GM23338 (cell line): ENCODE results near the gene SNAP25. TPM values are rescaled to one million over a fixed set of nuclear protein-coding genes. Genes with fewer than 3 reads are reported as not detected.
A peak's percentile ranks its signal among the peaks of the same experiment; 100 is the strongest.

ENCODE experiments used
- ATAC-seq: fragments of 200-7000 bp; cut with Tn5 transposase; 3 replicates; pipeline ENCODE4 v1.9.1; 2020
- DNase-seq: peaks from one replicate; pipeline ENCODE4 v3.0.0-alpha.2; 2015; ENCODE audit warnings: low spot score
- H2AFZ ChIP-seq: fragments of 200-600 bp; sonication (generic); 2 replicates; pipeline ENCODE4 v1.8.0; 2016; ENCODE audit warnings: antibody characterized with exemption, mild to moderate bottlenecking, moderate library complexity
- H3F3A ChIP-seq: fragments of 200-600 bp; sonication (generic); replicated peaks from 2 replicates; pipeline ENCODE4 v1.8.0; 2017; ENCODE audit warnings: antibody characterized with exemption, mixed run types, low read depth
- H3K27ac ChIP-seq: fragments of 200-600 bp; sonication (generic); 2 replicates; pipeline ENCODE4 v1.6.1; 2016; ENCODE audit warnings: low read depth
- H3K27me3 ChIP-seq: fragments of 200-600 bp; sonication (generic); 2 replicates; pipeline ENCODE4 v1.8.0; 2016; ENCODE audit warnings: mild to moderate bottlenecking, mixed run types, moderate library complexity; ENCODE audit not compliant: insufficient read depth
- H3K36me3 ChIP-seq: fragments of 200-600 bp; sonication (generic); 2 replicates; pipeline ENCODE4 v1.8.0; 2016; ENCODE audit warnings: mild to moderate bottlenecking; ENCODE audit not compliant: insufficient read depth
- H3K4me1 ChIP-seq: fragments of 200-600 bp; sonication (generic); 2 replicates; pipeline ENCODE4 v1.8.0; 2016; ENCODE audit warnings: mild to moderate bottlenecking, moderate library complexity; ENCODE audit not compliant: insufficient read depth
- H3K4me2 ChIP-seq: fragments of 200-600 bp; sonication (generic); 2 replicates; pipeline ENCODE4 v1.7.1; 2017; ENCODE audit warnings: mixed run types
- H3K4me3 ChIP-seq: fragments of 200-600 bp; sonication (generic); 2 replicates; pipeline ENCODE4 v1.6.1; 2016; ENCODE audit warnings: mixed run types
- H3K79me2 ChIP-seq: fragments of 200-600 bp; sonication (generic); replicated peaks from 2 replicates; pipeline ENCODE4 v1.8.0; 2017; ENCODE audit warnings: mild to moderate bottlenecking; ENCODE audit not compliant: insufficient read depth
- H3K9me2 ChIP-seq: fragments of 200-600 bp; sonication (generic); 2 replicates; pipeline ENCODE4 v1.8.0; 2017; ENCODE audit not compliant: insufficient read depth
- H4K20me1 ChIP-seq: fragments of 200-600 bp; sonication (generic); replicated peaks from 2 replicates; pipeline ENCODE4 v1.8.0; 2017; ENCODE audit warnings: mild to moderate bottlenecking; ENCODE audit not compliant: insufficient read depth
- H3K27ac Mint-ChIP-seq: 2 replicates; pipeline ENCODE4 v1.8.0; 2020; ENCODE audit warnings: inconsistent platforms, mild to moderate bottlenecking, moderate library complexity, mixed read lengths
- H3K27me3 Mint-ChIP-seq: 3 replicates; pipeline ENCODE4 v1.8.0; 2022; ENCODE audit warnings: low read depth, mild to moderate bottlenecking, moderate library complexity, mixed read lengths, inconsistent platforms; ENCODE audit not compliant: insufficient read depth, poor library complexity
- H3K36me3 Mint-ChIP-seq: 3 replicates; pipeline ENCODE4 v1.8.0; 2021; ENCODE audit warnings: low read depth, mild to moderate bottlenecking, inconsistent platforms, moderate library complexity, mixed read lengths
- H3K4me1 Mint-ChIP-seq: 3 replicates; pipeline ENCODE4 v1.8.0; 2020; ENCODE audit warnings: mild to moderate bottlenecking, inconsistent platforms, mixed read lengths
- H3K4me3 Mint-ChIP-seq: 3 replicates; pipeline ENCODE4 v1.8.0; 2021; ENCODE audit warnings: moderate library complexity, mild to moderate bottlenecking, inconsistent platforms, mixed read lengths
- H3K9me3 Mint-ChIP-seq: 3 replicates; pipeline ENCODE4 v1.8.0; 2020; ENCODE audit warnings: moderate library complexity, mild to moderate bottlenecking, inconsistent platforms, mixed read lengths
- CTCF ChIP-seq, 2 experiments: fragments of 200-600 bp in 1 of 2; sonication (generic) in 1 of 2; conservative IDR thresholded peaks; 2 replicates each; pipeline versions ENCODE4 v1.5.1 to v1.6.1; 2016 to 2017; ENCODE audit warnings: antibody characterized with exemption in 2 of 2, low read depth in 2 of 2, mild to moderate bottlenecking in 2 of 2, moderate library complexity in 1 of 2
- ETS1 ChIP-seq: IDR thresholded peaks from 2 replicates; pipeline ENCODE4 v1.6.1; 2016; ENCODE audit warnings: antibody characterized with exemption
- POLR2AphosphoS5 ChIP-seq: IDR thresholded peaks from 2 replicates; pipeline ENCODE4 v1.6.1; 2016; ENCODE audit warnings: antibody characterized with exemption, low read depth
- polyA plus RNA-seq: library from polyadenylated mRNA; unstranded; fragments of >200 nt; fragmentation: Nextera tagmentation; extraction: Ambion mirVana; gene quantifications from 2 replicates; pipeline ENCODE4 v1.2.1, GENCODE V29; 2016
- total RNA-seq: library from RNA; depleted of rRNA; stranded (reverse); fragments of >200 nt; shearing (Covaris generic); gene quantifications from 2 replicates; pipeline ENCODE4 v1.2.3, GENCODE V29; 2014
- TF ChIP-seq, protein P1 (sequence below): fragments of 250-450 bp; sonication (Bioruptor Pico); IDR thresholded peaks from 2 replicates; pipeline ENCODE4 v1.5.0; 2020; ENCODE audit warnings: mild to moderate bottlenecking, moderate library complexity

Gene SNAP25
- total and polyA plus RNA-seq, 2 experiments from 2014 or later, result 0.82 to 1.3 TPM

- Mint-ChIP-seq H3K9me3 (no peaks in the 10 kb centered on the region), H3K27ac (no peak overlapping the region), H3K4me3 (no peak overlapping the region), H3K36me3 (no peaks in the 10 kb centered on the region), H3K27me3 (peaks cover 1% of the 10 kb centered on the region), H3K4me1 (no peaks in the 10 kb centered on the region)
- TF ChIP-seq CTCF (conservative IDR thresholded peaks at IDR 0.05; ENCODE audit: low read depth in 2 of 2), result peak; percentile 74 to 81
- TF ChIP-seq, protein P1, sequence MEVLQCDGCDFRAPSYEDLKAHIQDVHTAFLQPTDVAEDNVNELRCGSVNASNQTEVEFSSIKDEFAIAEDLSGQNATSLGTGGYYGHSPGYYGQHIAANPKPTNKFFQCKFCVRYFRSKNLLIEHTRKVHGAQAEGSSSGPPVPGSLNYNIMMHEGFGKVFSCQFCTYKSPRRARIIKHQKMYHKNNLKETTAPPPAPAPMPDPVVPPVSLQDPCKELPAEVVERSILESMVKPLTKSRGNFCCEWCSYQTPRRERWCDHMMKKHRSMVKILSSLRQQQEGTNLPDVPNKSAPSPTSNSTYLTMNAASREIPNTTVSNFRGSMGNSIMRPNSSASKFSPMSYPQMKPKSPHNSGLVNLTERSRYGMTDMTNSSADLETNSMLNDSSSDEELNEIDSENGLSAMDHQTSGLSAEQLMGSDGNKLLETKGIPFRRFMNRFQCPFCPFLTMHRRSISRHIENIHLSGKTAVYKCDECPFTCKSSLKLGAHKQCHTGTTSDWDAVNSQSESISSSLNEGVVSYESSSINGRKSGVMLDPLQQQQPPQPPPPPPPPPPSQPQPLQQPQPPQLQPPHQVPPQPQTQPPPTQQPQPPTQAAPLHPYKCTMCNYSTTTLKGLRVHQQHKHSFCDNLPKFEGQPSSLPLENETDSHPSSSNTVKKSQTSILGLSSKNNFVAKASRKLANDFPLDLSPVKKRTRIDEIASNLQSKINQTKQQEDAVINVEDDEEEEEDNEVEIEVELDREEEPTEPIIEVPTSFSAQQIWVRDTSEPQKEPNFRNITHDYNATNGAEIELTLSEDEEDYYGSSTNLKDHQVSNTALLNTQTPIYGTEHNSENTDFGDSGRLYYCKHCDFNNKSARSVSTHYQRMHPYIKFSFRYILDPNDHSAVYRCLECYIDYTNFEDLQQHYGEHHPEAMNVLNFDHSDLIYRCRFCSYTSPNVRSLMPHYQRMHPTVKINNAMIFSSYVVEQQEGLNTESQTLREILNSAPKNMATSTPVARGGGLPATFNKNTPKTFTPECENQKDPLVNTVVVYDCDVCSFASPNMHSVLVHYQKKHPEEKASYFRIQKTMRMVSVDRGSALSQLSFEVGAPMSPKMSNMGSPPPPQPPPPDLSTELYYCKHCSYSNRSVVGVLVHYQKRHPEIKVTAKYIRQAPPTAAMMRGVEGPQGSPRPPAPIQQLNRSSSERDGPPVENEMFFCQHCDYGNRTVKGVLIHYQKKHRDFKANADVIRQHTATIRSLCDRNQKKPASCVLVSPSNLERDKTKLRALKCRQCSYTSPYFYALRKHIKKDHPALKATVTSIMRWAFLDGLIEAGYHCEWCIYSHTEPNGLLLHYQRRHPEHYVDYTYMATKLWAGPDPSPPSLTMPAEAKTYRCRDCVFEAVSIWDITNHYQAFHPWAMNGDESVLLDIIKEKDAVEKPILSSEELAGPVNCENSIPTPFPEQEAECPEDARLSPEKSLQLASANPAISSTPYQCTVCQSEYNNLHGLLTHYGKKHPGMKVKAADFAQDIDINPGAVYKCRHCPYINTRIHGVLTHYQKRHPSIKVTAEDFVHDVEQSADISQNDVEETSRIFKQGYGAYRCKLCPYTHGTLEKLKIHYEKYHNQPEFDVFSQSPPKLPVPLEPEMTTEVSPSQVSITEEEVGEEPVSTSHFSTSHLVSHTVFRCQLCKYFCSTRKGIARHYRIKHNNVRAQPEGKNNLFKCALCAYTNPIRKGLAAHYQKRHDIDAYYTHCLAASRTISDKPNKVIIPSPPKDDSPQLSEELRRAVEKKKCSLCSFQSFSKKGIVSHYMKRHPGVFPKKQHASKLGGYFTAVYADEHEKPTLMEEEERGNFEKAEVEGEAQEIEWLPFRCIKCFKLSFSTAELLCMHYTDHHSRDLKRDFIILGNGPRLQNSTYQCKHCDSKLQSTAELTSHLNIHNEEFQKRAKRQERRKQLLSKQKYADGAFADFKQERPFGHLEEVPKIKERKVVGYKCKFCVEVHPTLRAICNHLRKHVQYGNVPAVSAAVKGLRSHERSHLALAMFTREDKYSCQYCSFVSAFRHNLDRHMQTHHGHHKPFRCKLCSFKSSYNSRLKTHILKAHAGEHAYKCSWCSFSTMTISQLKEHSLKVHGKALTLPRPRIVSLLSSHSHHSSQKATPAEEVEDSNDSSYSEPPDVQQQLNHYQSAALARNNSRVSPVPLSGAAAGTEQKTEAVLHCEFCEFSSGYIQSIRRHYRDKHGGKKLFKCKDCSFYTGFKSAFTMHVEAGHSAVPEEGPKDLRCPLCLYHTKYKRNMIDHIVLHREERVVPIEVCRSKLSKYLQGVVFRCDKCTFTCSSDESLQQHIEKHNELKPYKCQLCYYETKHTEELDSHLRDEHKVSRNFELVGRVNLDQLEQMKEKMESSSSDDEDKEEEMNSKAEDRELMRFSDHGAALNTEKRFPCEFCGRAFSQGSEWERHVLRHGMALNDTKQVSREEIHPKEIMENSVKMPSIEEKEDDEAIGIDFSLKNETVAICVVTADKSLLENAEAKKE (CRISPR knock-in tag), result no peak
- TF ChIP-seq POLR2AphosphoS5, result no peak
- TF ChIP-seq ETS1, result no peak
- H3K79me2 ChIP-seq, result no peaks in the 10 kb centered on the region
- no peaks in the 10 kb centered on the region for H3K36me3 ChIP-seq
- no peaks in the 10 kb centered on the region for H4K20me1 ChIP-seq
- ATAC-seq (peak; percentile 83), DNase-seq (peak; percentile 78)
- H2AFZ ChIP-seq, result no peak overlapping the region
- H3K9me2 ChIP-seq, result 0 out of 2 replicates have a peak, but pooled peaks cover 3% of the 10 kb centered on the region
- no peaks in the 10 kb centered on the region for H3K27me3 ChIP-seq
- H3F3A ChIP-seq, result no peaks in the 10 kb centered on the region
- H3K4me2 ChIP-seq, result no peak overlapping the region
- no peak overlapping the region for H3K27ac ChIP-seq
- H3K4me3 ChIP-seq, result no peak overlapping the region
- H3K4me1 ChIP-seq, result no peaks in the 10 kb centered on the region
Observed at GRCh38 chr20:10179574-10180298, 38.9 kb upstream of the SNAP25 start.
